Activated CD8-positive, alpha-beta memory T cell treated with anti-CD3 and anti-CD28 coated beads, Interleukin-2, amount 50 U/mL, for 24 hours (primary cell): Measurements from ENCODE around the gene DMBX1.

Experiments used
- DNase-seq: peaks from one replicate; pipeline ENCODE4 v3.0.0-alpha.2; 2020; ENCODE audit errors: extremely low read depth

Gene DMBX1

GRCh38 chr1:46483589-46483988 is 6.0 kb upstream of the DMBX1 start:
- DNase-seq = no peak

- no peak for DNase-seq
Observed at GRCh38 chr1:46484783-46485490, 4.7 kb upstream of the DMBX1 start.

GRCh38 chr1:46485564-46486431 is 3.8 kb upstream of the DMBX1 start:
- no peak for DNase-seq

- DNase-seq = no peak
Observed at GRCh38 chr1:46486432-46487015, 3.1 kb upstream of the DMBX1 start.

- DNase-seq = no peak
Observed at GRCh38 chr1:46487818-46488218, 1.8 kb upstream of the DMBX1 start.

GRCh38 chr1:46488343-46489168 is 1.1 kb upstream of the DMBX1 start:
- no peak for DNase-seq

GRCh38 chr1:46489169-46489637 is 433 bp upstream of the DMBX1 start:
- no peak for DNase-seq

- no peak for DNase-seq
Observed at GRCh38 chr1:46490406-46490655, 695 bp downstream of the DMBX1 start.

- DNase-seq = no peak
Observed at GRCh38 chr1:46490656-46491442, 1.2 kb downstream of the DMBX1 start.

- DNase-seq = no peak
Observed at GRCh38 chr1:46491443-46492268, 2.0 kb downstream of the DMBX1 start.

- DNase-seq = no peak
Observed at GRCh38 chr1:46492269-46492853, 2.7 kb downstream of the DMBX1 start.

- no peak for DNase-seq
Observed at GRCh38 chr1:46492871-46493270, 3.2 kb downstream of the DMBX1 start.

GRCh38 chr1:46493316-46494032 is 3.8 kb downstream of the DMBX1 start:
- DNase-seq = no peak

- DNase-seq = no peak
Observed at GRCh38 chr1:46494910-46495309, 5.3 kb downstream of the DMBX1 start.

GRCh38 chr1:46495778-46496177 is 6.1 kb downstream of the DMBX1 start:
- DNase-seq = no peak

GRCh38 chr1:46496505-46496904 is 6.9 kb downstream of the DMBX1 start:
- DNase-seq = no peak

GRCh38 chr1:46497020-46497419 is 7.4 kb downstream of the DMBX1 start:
- no peak for DNase-seq

GRCh38 chr1:46497665-46498064 is 8.0 kb downstream of the DMBX1 start:
- no peak for DNase-seq

- no peak for DNase-seq
Observed at GRCh38 chr1:46501528-46501927, 11.9 kb downstream of the DMBX1 start.
